ES-I3 (cell line): ENCODE data around the gene POLDIP2.

Experiments
- H3K36me3 ChIP-seq: 2 replicates; pipeline ENCODE4 v1.6.1; 2013; ENCODE audit warnings: mild to moderate bottlenecking, low read length, control low read depth, moderate library complexity; ENCODE audit not compliant: insufficient read depth
- H3K4me1 ChIP-seq: 2 replicates; pipeline ENCODE4 v1.6.1; 2013; ENCODE audit warnings: mild to moderate bottlenecking, control low read depth, low read length; ENCODE audit not compliant: insufficient read depth
- H3K9ac ChIP-seq: 2 replicates; pipeline ENCODE4 v1.6.1; 2013; ENCODE audit warnings: low read depth, mild to moderate bottlenecking, low read length, moderate library complexity
- H3K9me3 ChIP-seq: 2 replicates; pipeline ENCODE4 v1.6.1; 2013; ENCODE audit warnings: mild to moderate bottlenecking, low read length, moderate library complexity; ENCODE audit not compliant: control insufficient read depth, insufficient read depth

The POLDIP2 gene

GRCh38 chr17:28364665-28365363 is 7.5 kb upstream of the POLDIP2 start, which contains the start of gene SEBOX:
Gene SEBOX, minus strand, starts transcription at chr17:28365199. Its CDS starts 48 bp downstream, at chr17:28365151.
- peaks cover under 1% of the 10 kb centered on the region; the same call in 1 of the 2 replicates for H3K4me1 ChIP-seq
- H3K9me3 ChIP-seq, result no peaks in the 10 kb centered on the region
- H3K36me3 ChIP-seq, result no peaks in the 10 kb centered on the region; the same call in 1 of the 2 replicates
- H3K9ac ChIP-seq, result no peak within 1 kb of the TSS

GRCh38 chr17:28363776-28364650 is 6.7 kb upstream of the POLDIP2 start:
- Histone ChIP-seq H3K36me3 (peaks cover 5% of the 10 kb centered on the region; the same call in 1 of the 2 replicates), H3K9me3 (no peaks in the 10 kb centered on the region), H3K9ac (no peak overlapping the region), H3K4me1 (no peaks in the 10 kb centered on the region)

- peaks cover 4% of the 10 kb centered on the region for H3K4me1 ChIP-seq
- no peak overlapping the region for H3K9ac ChIP-seq
- no peaks in the 10 kb centered on the region for H3K9me3 ChIP-seq
- H3K36me3 ChIP-seq, result peaks cover 5% of the 10 kb centered on the region; the same call in 1 of the 2 replicates
Observed at GRCh38 chr17:28363186-28363585, 5.9 kb upstream of the POLDIP2 start.

- H3K9me3 ChIP-seq, result no peaks in the 10 kb centered on the region
- H3K9ac ChIP-seq, result peak overlapping the region; percentile 98
- H3K36me3 ChIP-seq, result peaks cover 11% of the 10 kb centered on the region
- peaks cover 12% of the 10 kb centered on the region for H3K4me1 ChIP-seq
Observed at GRCh38 chr17:28357901-28358197, 522 bp upstream of the POLDIP2 start.

- Histone ChIP-seq H3K9ac (no peak overlapping the region), H3K9me3 (no peaks in the 10 kb centered on the region), H3K36me3 (peaks cover 38% of the 10 kb centered on the region), H3K4me1 (peaks cover 19% of the 10 kb centered on the region; the same call in 1 of the 2 replicates)
Observed at GRCh38 chr17:28350271-28350670, 7.1 kb downstream of the POLDIP2 start.

GRCh38 chr17:28348979-28349378 is 8.3 kb downstream of the POLDIP2 start:
- peaks cover 44% of the 10 kb centered on the region for H3K36me3 ChIP-seq
- H3K9ac ChIP-seq, result no peak overlapping the region
- H3K4me1 ChIP-seq, result peaks cover 19% of the 10 kb centered on the region; the same call in 1 of the 2 replicates
- H3K9me3 ChIP-seq, result no peaks in the 10 kb centered on the region

- Histone ChIP-seq H3K4me1 (peaks cover 19% of the 10 kb centered on the region; the same call in 1 of the 2 replicates), H3K9me3 (no peaks in the 10 kb centered on the region), H3K9ac (no peak overlapping the region), H3K36me3 (peaks cover 36% of the 10 kb centered on the region)
Observed at GRCh38 chr17:28347261-28347891, 10.0 kb downstream of the POLDIP2 start.

- Histone ChIP-seq H3K9ac (no peak overlapping the region), H3K9me3 (no peaks in the 10 kb centered on the region), H3K36me3 (peaks cover 35% of the 10 kb centered on the region), H3K4me1 (peaks cover 19% of the 10 kb centered on the region; the same call in 1 of the 2 replicates)
Observed at GRCh38 chr17:28346746-28347246, 10.5 kb downstream of the POLDIP2 start.

GRCh38 chr17:28346199-28346580 is 11.1 kb downstream of the POLDIP2 start:
- Histone ChIP-seq H3K9ac (no peak overlapping the region), H3K36me3 (peaks cover 32% of the 10 kb centered on the region), H3K4me1 (peaks cover 19% of the 10 kb centered on the region; the same call in 1 of the 2 replicates), H3K9me3 (no peaks in the 10 kb centered on the region)

GRCh38 chr17:28345419-28346198 is 11.7 kb downstream of the POLDIP2 start:
- H3K9ac ChIP-seq, result no peak overlapping the region
- H3K4me1 ChIP-seq, result peaks cover 19% of the 10 kb centered on the region; the same call in 1 of the 2 replicates
- H3K36me3 ChIP-seq, result peaks cover 27% of the 10 kb centered on the region

GRCh38 chr17:28344435-28344901 is 12.9 kb downstream of the POLDIP2 start:
- H3K36me3 ChIP-seq, result peaks cover 27% of the 10 kb centered on the region
- no peak overlapping the region for H3K9ac ChIP-seq
- H3K4me1 ChIP-seq, result peaks cover 19% of the 10 kb centered on the region; the same call in 1 of the 2 replicates
- H3K9me3 ChIP-seq, result no peaks in the 10 kb centered on the region

More at GRCh38 chr17:28345419-28346198, 11.7 kb downstream of the POLDIP2 start:
- no peaks in the 10 kb centered on the region for H3K9me3 ChIP-seq

GRCh38 chr17:28344011-28344410 is 13.3 kb downstream of the POLDIP2 start:
- peaks cover 27% of the 10 kb centered on the region for H3K36me3 ChIP-seq
- H3K9ac ChIP-seq, result no peak overlapping the region
- H3K4me1 ChIP-seq, result peaks cover 19% of the 10 kb centered on the region; the same call in 1 of the 2 replicates
- H3K9me3 ChIP-seq, result no peaks in the 10 kb centered on the region

- peaks cover 27% of the 10 kb centered on the region for H3K36me3 ChIP-seq
- H3K9me3 ChIP-seq, result no peaks in the 10 kb centered on the region
- H3K4me1 ChIP-seq, result peaks cover 19% of the 10 kb centered on the region; the same call in 1 of the 2 replicates
- no peak overlapping the region for H3K9ac ChIP-seq
Observed at GRCh38 chr17:28343491-28343932, 13.8 kb downstream of the POLDIP2 start.
